Skeletal muscle tissue (tissue), 4 donors: Measurements from ENCODE around the gene NDUFS5. TPM values are rescaled to one million over a fixed set of nuclear protein-coding genes. Genes with fewer than 3 reads are reported as not detected.
"Not testable (repeated sequence)": the region's sequence is repeated elsewhere in the genome, so short reads cannot be mapped to it uniquely, and the experiment has no call there.

Source experiments
- H3K27ac ChIP-seq: one replicate; pipeline ENCODE4 v1.7.0; 2013; ENCODE audit warnings: mild to moderate bottlenecking, low read depth, low read length, inconsistent platforms
- H3K27me3 ChIP-seq, 3 donors: one replicate each; pipeline ENCODE4 v1.7.0; 2013; ENCODE audit warnings: low read length in 3 of 3; ENCODE audit not compliant: control insufficient read depth in 3 of 3, insufficient read depth in 3 of 3
- H3K36me3 ChIP-seq, 3 donors: one replicate each; pipeline ENCODE4 v1.7.0; 2013; ENCODE audit warnings: low read length in 3 of 3; ENCODE audit not compliant: control insufficient read depth in 3 of 3, insufficient read depth in 3 of 3
- H3K4me1 ChIP-seq, 3 donors: one replicate each; pipeline ENCODE4 v1.7.0; 2013; ENCODE audit warnings: low read length in 3 of 3, mild to moderate bottlenecking in 3 of 3; ENCODE audit not compliant: control insufficient read depth in 3 of 3, insufficient read depth in 3 of 3
- H3K4me3 ChIP-seq, 3 donors: one replicate each; pipeline ENCODE4 v1.7.0; 2013; ENCODE audit warnings: low read length in 3 of 3
- H3K9ac ChIP-seq, 3 donors: one replicate each; pipeline ENCODE4 v1.7.0; 2013; ENCODE audit warnings: low read length in 3 of 3, mild to moderate bottlenecking in 3 of 3, moderate library complexity in 2 of 3, low read depth in 1 of 3
- H3K9me3 ChIP-seq, 3 donors: one replicate each; pipeline ENCODE4 v1.7.0; 2013; ENCODE audit warnings: low read length in 3 of 3; ENCODE audit not compliant: control insufficient read depth in 3 of 3
- total RNA-seq: library from RNA; depleted of rRNA; stranded (reverse); fragments of >200 nt; gene quantifications from one replicate; pipeline ENCODE4 v1.2.3, GENCODE V29; 2014
- donor health status: Osteomylitis.

The NDUFS5 gene
- total RNA-seq, 1 donor from 2014 or later, result 503 TPM

GRCh38 chr1:39061516-39061915, 35.4 kb downstream of the NDUFS5 start:
- not testable (repeated sequence) for H3K9me3 ChIP-seq, H3K4me1 ChIP-seq, H3K4me3 ChIP-seq, H3K9ac ChIP-seq, H3K27ac ChIP-seq, H3K36me3 ChIP-seq, H3K27me3 ChIP-seq

- Histone ChIP-seq H3K9me3 (no peaks in the 10 kb centered on the region), H3K27ac (no peak overlapping the region), H3K4me3 (no peak overlapping the region), H3K27me3 (no peaks in the 10 kb centered on the region), H3K36me3 (no peaks in the 10 kb centered on the region), H3K9ac (no peak overlapping the region), H3K4me1 (no peaks in the 10 kb centered on the region)
Observed at GRCh38 chr1:39061951-39062350, 35.8 kb downstream of the NDUFS5 start.

DNA sequence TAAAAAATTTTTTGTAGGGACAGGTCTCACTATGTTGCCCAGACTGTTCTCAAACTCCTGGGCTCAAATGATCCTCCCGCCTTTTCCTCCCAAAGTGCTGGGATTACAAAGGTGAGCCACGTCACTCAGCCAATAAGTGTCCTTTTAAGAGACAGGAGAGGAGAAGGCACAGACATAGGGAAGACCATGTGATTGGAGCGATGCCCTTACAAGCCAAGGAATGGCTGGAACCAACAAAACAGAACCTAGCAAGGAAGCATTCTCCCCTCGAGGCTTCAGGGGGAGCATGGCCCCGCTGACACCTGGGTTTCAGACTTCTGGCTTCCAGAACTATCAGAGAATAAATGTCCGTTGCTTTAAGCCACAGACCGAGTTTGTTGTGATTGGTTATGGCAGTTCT, 37.0 kb downstream of the NDUFS5 start:
- no peaks in the 10 kb centered on the region for H3K27me3 ChIP-seq
- H3K9ac ChIP-seq, result no peak overlapping the region
- H3K9me3 ChIP-seq, result no peaks in the 10 kb centered on the region
- H3K4me3 ChIP-seq, result no peak overlapping the region
- H3K36me3 ChIP-seq, result no peaks in the 10 kb centered on the region
- no peak overlapping the region for H3K27ac ChIP-seq
- no peaks in the 10 kb centered on the region for H3K4me1 ChIP-seq

DNA sequence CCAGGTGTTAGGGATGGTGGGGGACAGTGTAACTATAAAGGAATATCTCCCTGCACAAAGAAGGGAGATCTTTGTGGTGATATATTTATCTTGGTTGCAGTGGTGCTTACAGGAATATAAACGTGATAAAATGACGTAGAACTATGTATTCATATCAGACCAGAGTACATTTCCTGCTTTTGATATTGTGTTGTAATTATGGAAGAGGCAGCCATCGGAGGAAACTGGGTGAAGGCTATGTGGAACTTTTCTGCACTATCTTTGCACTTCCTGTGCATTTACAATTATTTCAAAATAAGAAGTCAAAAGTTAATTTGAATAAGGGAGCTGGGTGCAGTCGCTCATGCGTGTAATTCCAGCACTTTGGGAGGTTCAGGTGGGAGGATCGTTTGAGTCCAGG, 37.6 kb downstream of the NDUFS5 start:
- Histone ChIP-seq H3K9ac (no peak overlapping the region), H3K27ac (no peak overlapping the region), H3K36me3 (no peaks in the 10 kb centered on the region), H3K4me3 (no peak overlapping the region), H3K27me3 (no peaks in the 10 kb centered on the region), H3K9me3 (no peaks in the 10 kb centered on the region), H3K4me1 (no peaks in the 10 kb centered on the region)

GRCh38 chr1:39065542-39065941, 39.4 kb downstream of the NDUFS5 start:
- H3K9me3 ChIP-seq, result no peaks in the 10 kb centered on the region
- H3K4me1 ChIP-seq, result no peaks in the 10 kb centered on the region
- no peak overlapping the region for H3K4me3 ChIP-seq
- H3K27me3 ChIP-seq, result no peaks in the 10 kb centered on the region
- no peaks in the 10 kb centered on the region for H3K36me3 ChIP-seq
- no peak overlapping the region for H3K27ac ChIP-seq
- H3K9ac ChIP-seq, result no peak overlapping the region

DNA sequence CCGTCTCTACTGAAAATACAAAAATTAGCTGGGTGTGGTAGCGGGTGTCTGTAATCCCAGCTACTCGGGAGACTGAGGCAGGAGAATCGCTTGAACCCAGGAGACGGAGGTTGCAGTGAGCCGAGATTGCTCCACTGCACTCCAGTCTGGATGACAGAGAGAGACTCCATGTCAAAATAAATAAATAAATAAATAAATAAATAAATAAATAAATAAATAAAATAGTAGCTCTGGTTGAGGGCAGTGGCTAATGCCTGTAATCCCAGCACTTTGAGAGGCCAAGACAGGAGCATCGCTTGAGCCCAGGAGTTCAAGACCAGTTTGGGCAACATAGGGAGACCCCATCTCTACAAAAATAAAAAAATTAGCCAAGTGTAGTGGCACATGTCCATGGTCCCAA, 42.1 kb downstream of the NDUFS5 start:
- not testable (repeated sequence) for H3K4me1 ChIP-seq

DNA sequence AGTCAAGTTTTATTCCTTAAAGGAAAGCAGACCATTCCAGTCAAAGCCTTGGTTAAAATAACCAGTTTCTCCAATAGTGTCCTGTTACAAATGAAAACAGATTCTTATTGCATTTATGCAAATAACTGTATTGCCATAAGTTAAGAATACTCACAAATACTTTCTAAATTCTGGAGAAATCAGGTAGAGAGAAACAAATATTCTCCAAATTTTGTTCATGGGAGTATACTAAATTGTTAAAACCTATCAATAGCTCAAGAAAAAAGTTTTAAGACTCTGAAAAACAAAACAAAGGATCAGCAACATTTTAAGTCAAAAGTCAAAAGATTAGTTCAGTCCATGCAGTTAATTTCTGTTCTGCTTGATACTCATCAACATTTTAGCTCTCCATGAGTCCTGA, 45.4 kb downstream of the NDUFS5 start:
- not testable (repeated sequence) for H3K9ac ChIP-seq, H3K4me3 ChIP-seq, H3K27me3 ChIP-seq, H3K9me3 ChIP-seq, H3K27ac ChIP-seq, H3K36me3 ChIP-seq, H3K4me1 ChIP-seq

More for the DNA sequence above, 42.1 kb downstream of the NDUFS5 start:
- not testable (repeated sequence) for H3K27ac ChIP-seq, H3K4me3 ChIP-seq, H3K9me3 ChIP-seq, H3K36me3 ChIP-seq, H3K9ac ChIP-seq, H3K27me3 ChIP-seq

DNA sequence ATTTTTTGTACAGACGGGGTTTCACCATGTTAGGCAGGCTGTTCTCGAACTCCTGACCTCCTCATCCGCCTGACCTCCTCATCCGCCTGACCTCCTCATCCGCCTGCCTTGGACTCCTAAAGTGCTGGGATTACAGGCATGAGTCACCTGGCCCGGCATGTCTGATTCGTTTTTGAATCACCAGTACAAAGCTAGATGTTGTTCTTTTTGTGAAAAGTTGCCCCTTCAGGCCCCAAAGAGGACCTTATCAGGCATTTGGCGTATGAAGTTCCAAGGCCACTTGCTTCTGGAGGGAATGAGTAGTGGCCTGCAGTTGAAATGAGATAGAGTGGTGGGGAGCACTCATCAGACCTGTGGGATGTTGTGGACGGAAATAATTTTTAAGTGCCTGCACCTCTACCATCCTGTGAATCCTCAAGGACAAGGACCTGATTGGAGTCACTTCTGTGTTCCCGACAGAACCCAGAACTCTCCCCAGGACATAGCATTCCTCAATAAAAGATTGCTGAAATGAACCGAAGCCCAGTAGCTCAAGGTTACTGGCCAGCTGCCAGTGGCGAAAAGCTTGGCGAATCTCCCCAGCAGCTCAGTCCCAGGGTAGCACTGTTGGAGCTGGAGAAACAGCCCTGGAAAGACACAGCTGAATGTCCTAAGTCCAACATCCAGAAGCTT, 50.1 kb downstream of the NDUFS5 start:
- Histone ChIP-seq H3K36me3 (no peaks in the 10 kb centered on the region), H3K9ac (no peak overlapping the region), H3K4me1 (peaks cover 0 to 5% (median 4%) of the 10 kb centered on the region in 3 donors), H3K4me3 (no peak overlapping the region), H3K27ac (peak overlapping the region; percentile 51), H3K27me3 (peaks cover 0 to 8% (median 5%) of the 10 kb centered on the region in 3 donors), H3K9me3 (no peaks in the 10 kb centered on the region)

DNA sequence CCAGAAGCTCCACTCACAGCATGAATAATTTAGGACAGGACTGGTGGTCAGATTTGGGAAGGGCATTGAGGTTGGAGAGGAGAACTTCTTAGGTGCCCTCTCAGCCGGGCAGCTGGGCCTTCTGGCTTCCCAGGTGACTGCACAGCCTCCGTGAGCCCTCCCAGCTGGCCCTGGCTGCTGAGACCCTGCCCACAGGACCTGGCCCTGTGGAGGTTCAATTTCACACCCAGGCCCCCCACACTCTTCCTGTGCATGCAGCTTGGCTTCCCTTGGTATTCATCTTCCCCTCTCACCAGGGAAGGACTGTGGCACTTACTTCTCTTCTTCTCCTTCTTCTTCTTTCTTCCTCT, 50.6 kb downstream of the NDUFS5 start:
- Histone ChIP-seq H3K36me3 (no peaks in the 10 kb centered on the region), H3K9ac (no peak overlapping the region), H3K4me3 (no peak overlapping the region), H3K27me3 (peaks cover 0 to 9% (median 8%) of the 10 kb centered on the region in 3 donors), H3K27ac (no peak overlapping the region), H3K9me3 (no peaks in the 10 kb centered on the region), H3K4me1 (peaks cover under 1 to 5% (median 4%) of the 10 kb centered on the region in 3 donors)

DNA sequence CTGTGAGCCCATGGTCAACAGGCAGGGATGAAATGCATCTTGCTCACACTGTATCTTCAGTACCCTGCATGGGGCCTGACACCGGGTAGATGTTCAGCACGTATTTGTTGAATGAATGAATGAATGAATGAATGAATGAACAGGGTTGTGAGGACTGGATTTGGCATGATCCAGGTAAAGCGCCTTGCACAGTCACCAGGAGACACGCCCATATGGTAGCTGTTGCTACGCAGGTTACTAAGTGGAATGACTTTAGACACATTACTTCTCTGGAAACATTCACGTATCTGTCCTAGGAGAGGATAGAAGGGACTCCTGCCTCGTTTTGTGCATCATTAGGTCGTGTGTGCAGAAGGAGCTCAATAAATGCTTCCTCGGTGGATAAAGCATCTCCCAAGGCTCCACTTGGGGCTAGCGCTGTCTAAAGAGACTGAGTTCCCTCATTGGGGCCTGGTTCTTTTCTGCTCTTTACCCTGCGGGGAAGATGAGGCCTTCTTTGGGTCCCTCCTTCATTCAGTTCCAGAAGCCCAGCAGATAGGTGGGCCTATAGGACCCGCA, 54.2 kb downstream of the NDUFS5 start:
- Histone ChIP-seq H3K9me3 (no peaks in the 10 kb centered on the region), H3K27ac (no peak overlapping the region), H3K4me3 (peak overlapping the region in 1 of 3 donors; percentile 1), H3K27me3 (peaks cover 13 to 24% (median 23%) of the 10 kb centered on the region in 3 donors), H3K4me1 (peaks cover 4 to 9% (median 5%) of the 10 kb centered on the region in 3 donors), H3K36me3 (no peaks in the 10 kb centered on the region), H3K9ac (peak overlapping the region in 1 of 3 donors; percentile 40)
